Caco-2 (cell line): ENCODE results near the gene MYL4. TPM values are rescaled to one million over a fixed set of nuclear protein-coding genes. Genes with fewer than 3 reads are reported as not detected.

Experiments
- BruUV-seq: library from RNA; stranded (reverse); fragments of 400-500 nt; replicated peaks from 2 replicates; lab custom pipeline; 2021; lab: Mats Ljungman, UMichigan
- CTCF ChIA-PET: fragments of 300-600 bp; sonication (Branson Sonifier 250); formaldehyde crosslinking; loops from one replicate; lab custom pipeline; 2022; ENCODE audit warnings: antibody characterized with exemption; lab: Charles Lee
- POLR2A ChIA-PET: fragments of 300-600 bp; sonication (Branson Sonifier 250); formaldehyde crosslinking; loops from one replicate; lab custom pipeline; 2022; ENCODE audit warnings: antibody characterized with exemption; lab: Charles Lee
- DNase-seq, 2 experiments: peaks; one replicate each; pipeline versions ENCODE4 v3.0.0 to v3.0.0-alpha.2; 2020 to 2022
- H3K27me3 ChIP-seq: replicated peaks from 2 replicates; pipeline ENCODE4 v1.6.0; 2011; ENCODE audit warnings: low read length; ENCODE audit not compliant: control insufficient read depth, insufficient read depth
- H3K36me3 ChIP-seq: 2 replicates; pipeline ENCODE4 v1.5.1; 2011; ENCODE audit warnings: low read length; ENCODE audit not compliant: control insufficient read depth, insufficient read depth
- H3K4me1 ChIP-seq: fragments of 250-450 bp; sonication (Bioruptor Pico); 2 replicates; pipeline ENCODE4 v1.5.1; 2020; ENCODE audit warnings: mild to moderate bottlenecking
- H3K4me3 ChIP-seq: 2 replicates; pipeline ENCODE4 v1.5.1; 2011; ENCODE audit warnings: low read depth, mild to moderate bottlenecking, control low read depth, low read length
- H3K9me3 ChIP-seq: fragments of 250-450 bp; sonication (Bioruptor Pico); 2 replicates; pipeline ENCODE4 v1.5.1; 2020; ENCODE audit warnings: mild to moderate bottlenecking, moderate library complexity
- H3K27ac Mint-ChIP-seq: one replicate; pipeline ENCODE4 v1.8.0; 2022; ENCODE audit warnings: mixed read lengths; ENCODE audit not compliant: unreplicated experiment
- H3K27me3 Mint-ChIP-seq: one replicate; pipeline ENCODE4 v1.8.0; 2022; ENCODE audit warnings: mixed read lengths; ENCODE audit not compliant: insufficient read depth, unreplicated experiment
- H3K36me3 Mint-ChIP-seq: one replicate; pipeline ENCODE4 v1.8.0; 2022; ENCODE audit warnings: mild to moderate bottlenecking, mixed read lengths; ENCODE audit not compliant: insufficient read depth, unreplicated experiment
- H3K4me1 Mint-ChIP-seq: one replicate; pipeline ENCODE4 v1.8.0; 2022; ENCODE audit warnings: low read depth, mixed read lengths; ENCODE audit not compliant: unreplicated experiment
- H3K4me3 Mint-ChIP-seq: one replicate; pipeline ENCODE4 v1.8.0; 2022; ENCODE audit warnings: mild to moderate bottlenecking, moderate library complexity, mixed read lengths; ENCODE audit not compliant: unreplicated experiment
- H3K9me3 Mint-ChIP-seq: one replicate; pipeline ENCODE4 v1.8.0; 2022; ENCODE audit warnings: mixed read lengths; ENCODE audit not compliant: unreplicated experiment
- CTCF ChIP-seq, 2 experiments: fragments of 200-600 bp in 1 of 2; IDR thresholded peaks; 1 replicate in 1 of 2; 2 replicates in 1 of 2; pipeline versions ENCODE4 v1.5.1 to v1.8.0; 2011 to 2022; ENCODE audit warnings: antibody characterized with exemption in 1 of 2, control low read depth in 1 of 2, inconsistent platforms in 1 of 2, low read depth in 1 of 2, low read length in 1 of 2, mild to moderate bottlenecking in 1 of 2, moderate library complexity in 1 of 2; ENCODE audit not compliant: insufficient read depth in 1 of 2, severe bottlenecking in 1 of 2, unreplicated experiment in 1 of 2
- intact Hi-C: fragments of 100-400 bp; cut with micrococcal nuclease; formaldehyde crosslinking; loops from one replicate; pipeline ENCODE4 v1.10.0; 2022; ENCODE audit not compliant: unreplicated experiment
- total RNA-seq: library from RNA; stranded (reverse); gene quantifications from 2 replicates; pipeline ENCODE4 v1.2.3, GENCODE V29; 2022

The MYL4 gene
- total RNA-seq, 1 experiment from 2014 or later: not detected

- TF ChIP-seq CTCF (IDR thresholded peaks at IDR 0.05; ENCODE audit: insufficient read depth in 1 of 2, low read depth in 1 of 2, low read length in 1 of 2, severe bottlenecking in 1 of 2, unreplicated experiment in 1 of 2): no peak
- Mint-ChIP-seq H3K4me3 (no peak overlapping the region), H3K4me1 (no peaks in the 10 kb centered on the region), H3K27me3 (no peaks in the 10 kb centered on the region), H3K9me3 (peaks cover 18% of the 10 kb centered on the region), H3K36me3 (no peaks in the 10 kb centered on the region), H3K27ac (no peak overlapping the region)
- POLR2A ChIA-PET: no interaction called here
- CTCF ChIA-PET: no interaction called here
- H3K27me3 ChIP-seq: no peaks in the 10 kb centered on the region
- 0 out of 2 replicates have a peak, but pooled peaks cover 5% of the 10 kb centered on the region for H3K9me3 ChIP-seq
- peaks cover 15% of the 10 kb centered on the region; the same call in 1 of the 2 replicates for H3K4me1 ChIP-seq
- no peaks in the 10 kb centered on the region for H3K36me3 ChIP-seq
- intact Hi-C loops: no loop called here
- no TSS peak for BruUV-seq
- H3K4me3 ChIP-seq: no peak overlapping the region
- DNase-seq: no peak
Measured at GRCh38 chr17:47219621-47220475, 10.7 kb downstream of the MYL4 start.

GRCh38 chr17:47220531-47220999 is 11.4 kb downstream of the MYL4 start:
- Mint-ChIP-seq H3K4me1 (no peaks in the 10 kb centered on the region), H3K27ac (no peak overlapping the region), H3K9me3 (peaks cover 18% of the 10 kb centered on the region), H3K4me3 (no peak overlapping the region), H3K36me3 (no peaks in the 10 kb centered on the region), H3K27me3 (no peaks in the 10 kb centered on the region)
- 0 out of 2 replicates have a peak, but pooled peaks cover 5% of the 10 kb centered on the region for H3K9me3 ChIP-seq
- H3K36me3 ChIP-seq: no peaks in the 10 kb centered on the region
- DNase-seq: no peak
- POLR2A ChIA-PET: no interaction called here
- no TSS peak for BruUV-seq
- intact Hi-C loops: no loop called here
- peaks cover 15% of the 10 kb centered on the region; the same call in 1 of the 2 replicates for H3K4me1 ChIP-seq
- TF ChIP-seq CTCF (IDR thresholded peaks at IDR 0.05; ENCODE audit: insufficient read depth in 1 of 2, low read depth in 1 of 2, low read length in 1 of 2, severe bottlenecking in 1 of 2, unreplicated experiment in 1 of 2): no peak
- no peak overlapping the region for H3K4me3 ChIP-seq
- no peaks in the 10 kb centered on the region for H3K27me3 ChIP-seq
- CTCF ChIA-PET: no interaction called here

- DNase-seq: no peak
- Histone ChIP-seq H3K36me3 (no peaks in the 10 kb centered on the region), H3K9me3 (0 out of 2 replicates have a peak, but pooled peaks cover 5% of the 10 kb centered on the region), H3K4me1 (peaks cover 15% of the 10 kb centered on the region; the same call in 1 of the 2 replicates), H3K4me3 (no peak overlapping the region), H3K27me3 (no peaks in the 10 kb centered on the region)
- Mint-ChIP-seq H3K36me3 (no peaks in the 10 kb centered on the region), H3K4me3 (no peak overlapping the region), H3K9me3 (peaks cover 18% of the 10 kb centered on the region), H3K27me3 (no peaks in the 10 kb centered on the region), H3K27ac (no peak overlapping the region), H3K4me1 (no peaks in the 10 kb centered on the region)
- CTCF ChIA-PET: no interaction called here
- intact Hi-C loops: no loop called here
- POLR2A ChIA-PET: no interaction called here
- TF ChIP-seq CTCF (IDR thresholded peaks at IDR 0.05; ENCODE audit: insufficient read depth in 1 of 2, low read depth in 1 of 2, low read length in 1 of 2, severe bottlenecking in 1 of 2, unreplicated experiment in 1 of 2): no peak
- BruUV-seq: no TSS peak
Measured at GRCh38 chr17:47221154-47221553, 12.0 kb downstream of the MYL4 start.
